Coronary artery (tissue), 2 donors: Measurements from ENCODE around the gene AIFM2.
"Not testable (repeated sequence)": the region's sequence is repeated elsewhere in the genome, so short reads cannot be mapped to it uniquely, and the experiment has no call there.

ENCODE experiments used
- DNase-seq: peaks from one replicate; pipeline ENCODE4 v3.0.0-alpha.2; 2017; ENCODE audit warnings: low spot score
- H3K27ac ChIP-seq, 2 donors: fragments of 200-600 bp; sonication (generic); one replicate each; pipeline ENCODE4 v1.5.1; 2016 to 2019
- H3K4me3 ChIP-seq: fragments of 200-600 bp; sonication (generic); 2 replicates; pipeline ENCODE4 v1.5.1; 2016; ENCODE audit warnings: mild to moderate bottlenecking, moderate library complexity
- CTCF ChIP-seq: fragments of 200-600 bp; sonication (generic); IDR thresholded peaks from one replicate; pipeline ENCODE4 v1.5.1; 2019; ENCODE audit warnings: antibody characterized with exemption

Gene AIFM2

GRCh38 chr10:70084189-70084588 lies 48.4 kb downstream of the AIFM2 start:
- Histone ChIP-seq H3K4me3 (no peak overlapping the region), H3K27ac (no peak overlapping the region)
- no peak for DNase-seq
- TF ChIP-seq CTCF = no peak

- not testable (repeated sequence) for H3K27ac ChIP-seq, H3K4me3 ChIP-seq, DNase-seq
Observed at GRCh38 chr10:70080789-70081188, 51.8 kb downstream of the AIFM2 start.

- no peak for TF ChIP-seq CTCF
- no peak overlapping the region for H3K4me3 ChIP-seq
- DNase-seq = no peak
- H3K27ac ChIP-seq = no peak overlapping the region
Observed at GRCh38 chr10:70078937-70079336, 53.7 kb downstream of the AIFM2 start.

- H3K27ac ChIP-seq = no peak overlapping the region
- TF ChIP-seq CTCF = no peak
- peak; percentile 31 for DNase-seq
- no peak overlapping the region for H3K4me3 ChIP-seq
Observed at GRCh38 chr10:70078329-70078728, 54.3 kb downstream of the AIFM2 start.

GRCh38 chr10:70074971-70075370 lies 57.7 kb downstream of the AIFM2 start:
- no peak for TF ChIP-seq CTCF
- DNase-seq = no peak
- Histone ChIP-seq H3K27ac (no peak overlapping the region), H3K4me3 (no peak overlapping the region)

- TF ChIP-seq CTCF = no peak
- no peak overlapping the region for H3K27ac ChIP-seq
- no peak overlapping the region for H3K4me3 ChIP-seq
- DNase-seq = no peak
Observed at GRCh38 chr10:70074165-70074564, 58.5 kb downstream of the AIFM2 start.

- DNase-seq = no peak
- H3K27ac ChIP-seq = no peak overlapping the region
- H3K4me3 ChIP-seq = no peak overlapping the region
- TF ChIP-seq CTCF = no peak
Observed at GRCh38 chr10:70070834-70071233, 61.8 kb downstream of the AIFM2 start.

GRCh38 chr10:70069346-70069745 lies 63.3 kb downstream of the AIFM2 start:
- TF ChIP-seq CTCF = no peak
- H3K4me3 ChIP-seq = no peak overlapping the region
- no peak overlapping the region for H3K27ac ChIP-seq
- no peak for DNase-seq
